A549 treated with AZD9567 at 1 μM for 4 hours (cell line): ENCODE results near the gene SMDT1. TPM values are rescaled to one million over a fixed set of nuclear protein-coding genes. Genes with fewer than 3 reads are reported as not detected.

Source experiments
- total RNA-seq: library from RNA; stranded (reverse); fragments of 200-300 nt; extraction: Qiagen RNA extraction; gene quantifications from 5 replicates; pipeline ENCODE4 v1.2.3, GENCODE V29; 2022; ENCODE audit not compliant: insufficient read depth

SMDT1 gene, protein sequence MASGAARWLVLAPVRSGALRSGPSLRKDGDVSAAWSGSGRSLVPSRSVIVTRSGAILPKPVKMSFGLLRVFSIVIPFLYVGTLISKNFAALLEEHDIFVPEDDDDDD
- 28.5 to 45.4 TPM (median 41.9 TPM) in 5 replicates for total RNA-seq

DNA sequence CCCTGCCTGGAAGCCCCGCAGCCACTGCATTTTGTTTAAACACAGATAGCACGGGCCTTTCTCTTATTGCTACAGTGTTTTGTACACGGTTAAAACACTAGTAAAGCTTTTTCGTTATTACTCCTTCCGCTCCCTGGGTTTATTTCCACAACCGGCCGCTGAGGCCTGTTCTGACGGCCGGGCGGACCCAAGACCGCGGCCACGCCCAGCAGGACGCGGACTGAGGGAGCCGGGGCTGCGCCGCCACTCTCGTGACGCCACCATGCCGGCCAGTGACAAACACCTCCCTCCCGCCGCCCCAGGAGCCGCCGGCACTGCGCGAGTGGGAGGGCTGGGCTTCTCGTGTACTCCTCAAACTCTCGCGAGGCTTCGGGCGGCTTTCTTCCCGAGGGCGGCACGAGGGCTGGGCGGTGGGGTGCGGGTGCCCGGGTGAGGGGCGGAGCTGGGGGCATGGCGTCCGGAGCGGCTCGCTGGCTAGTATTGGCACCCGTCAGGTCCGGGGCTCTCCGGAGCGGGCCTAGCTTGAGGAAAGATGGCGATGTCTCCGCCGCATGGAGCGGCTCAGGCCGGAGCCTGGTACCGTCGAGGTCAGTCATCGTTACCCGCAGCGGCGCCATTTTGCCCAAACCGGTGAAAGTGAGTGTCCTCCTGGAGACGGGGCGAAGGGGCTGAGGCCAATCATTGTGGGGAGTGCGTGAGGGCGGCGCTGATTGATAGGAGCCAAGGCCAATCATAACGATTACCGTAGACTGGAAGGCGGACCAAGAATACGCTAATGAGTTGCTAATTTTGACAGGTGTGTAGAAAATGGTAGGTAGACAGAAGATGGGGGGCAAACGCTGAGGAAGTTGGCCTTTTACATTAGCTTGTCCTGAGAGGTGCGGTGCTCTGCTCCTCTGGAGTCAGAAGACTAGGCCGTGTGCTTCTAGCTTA, at the start of gene SMDT1:
TSS of gene SMDT1 (plus strand) at position 382 of the 933 bp plus-strand sequence. CDS start at position 451, 69 bp downstream.

GRCh38 chr22:42070517-42071422, 8.7 kb upstream of the SMDT1 start, which contains the start of gene NAGA:
Gene NAGA (minus strand): TSS chr22:42070812. CDS start chr22:42070297, 515 bp downstream.

DNA sequence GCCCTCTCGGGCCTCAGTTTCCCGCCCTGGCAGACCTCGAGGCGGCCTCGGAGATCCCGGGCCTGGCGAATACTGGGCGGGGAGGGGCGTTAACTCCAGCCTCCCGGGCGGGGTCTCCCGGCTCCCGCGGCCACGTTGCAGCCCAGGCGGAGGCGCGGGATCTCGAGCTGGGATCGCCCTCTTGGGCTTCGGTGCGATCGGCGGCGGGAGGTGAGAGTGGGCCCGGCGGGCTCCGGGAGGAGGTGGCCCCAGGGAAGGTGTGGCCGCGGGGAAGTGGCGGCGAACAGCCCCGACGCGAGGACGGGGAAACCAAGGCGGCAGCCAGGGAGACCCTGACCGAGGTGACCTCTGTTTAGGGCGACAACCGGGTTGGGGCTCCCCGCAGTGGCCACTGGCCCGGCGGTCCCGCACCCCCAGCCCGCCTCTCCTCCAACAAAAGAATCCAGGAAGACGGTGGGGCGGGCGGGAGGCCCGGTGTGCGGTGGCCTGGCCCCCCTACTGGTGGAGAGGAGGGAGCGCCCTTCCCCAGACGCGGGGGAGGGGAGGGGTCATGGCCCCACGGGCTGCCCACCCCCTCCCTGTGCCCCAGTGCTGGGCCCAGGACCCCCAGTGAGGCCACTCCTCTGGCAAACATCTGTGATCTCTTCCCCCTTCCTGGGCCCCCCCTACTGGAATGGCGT, 5.2 kb upstream of the SMDT1 start, which contains the start of gene PHETA2:
TSS of gene PHETA2 (plus strand) at position 117 of the 680 bp plus-strand sequence. CDS start 3,046 bp downstream, outside the sequence.

DNA sequence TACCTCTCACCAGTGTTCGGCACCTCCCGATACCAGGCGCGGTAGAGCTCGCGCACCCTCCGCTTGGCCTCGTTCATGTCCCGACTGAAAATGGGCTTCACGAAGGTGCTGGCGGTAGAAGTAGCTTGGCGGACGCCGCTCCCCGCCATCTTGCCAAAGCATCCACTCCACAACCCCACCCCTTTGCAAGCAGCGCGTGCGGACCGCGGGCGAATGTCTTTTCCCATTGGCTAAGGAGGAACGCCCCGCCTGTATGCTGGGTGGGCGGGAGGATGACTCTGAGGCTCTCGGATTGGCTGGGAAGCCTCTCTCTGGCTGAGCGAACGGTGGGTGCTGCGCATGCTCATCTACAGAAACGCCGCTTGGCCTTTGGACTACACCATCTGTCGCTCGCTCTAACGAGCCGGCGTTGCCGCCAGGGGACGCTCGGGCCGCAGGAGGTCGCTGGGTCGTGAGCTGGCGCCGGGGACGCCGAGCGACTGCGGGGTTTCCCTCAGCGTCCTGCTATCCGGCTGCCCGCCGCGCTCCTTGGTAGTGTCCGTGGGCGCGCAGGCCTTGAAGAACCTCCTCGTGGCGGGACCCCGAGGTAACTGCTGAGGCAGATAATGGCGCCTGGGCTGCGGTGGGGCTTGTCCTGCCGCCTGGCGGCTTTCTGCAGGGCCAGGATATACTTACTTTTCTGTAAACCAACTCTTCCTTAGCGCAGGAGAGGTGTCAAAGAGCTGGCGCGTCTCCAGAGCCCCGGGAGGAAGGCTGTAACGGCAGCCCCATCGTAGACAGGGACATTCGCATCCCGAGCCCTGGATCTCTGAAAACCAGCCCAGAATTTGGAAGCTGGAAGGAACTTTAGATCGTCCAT, 11.3 kb downstream of the SMDT1 start, which contains the start of gene NDUFA6:
TSS of gene NDUFA6 (minus strand) at position 177 of the 859 bp plus-strand sequence. CDS start at position 149, 28 bp downstream.

DNA sequence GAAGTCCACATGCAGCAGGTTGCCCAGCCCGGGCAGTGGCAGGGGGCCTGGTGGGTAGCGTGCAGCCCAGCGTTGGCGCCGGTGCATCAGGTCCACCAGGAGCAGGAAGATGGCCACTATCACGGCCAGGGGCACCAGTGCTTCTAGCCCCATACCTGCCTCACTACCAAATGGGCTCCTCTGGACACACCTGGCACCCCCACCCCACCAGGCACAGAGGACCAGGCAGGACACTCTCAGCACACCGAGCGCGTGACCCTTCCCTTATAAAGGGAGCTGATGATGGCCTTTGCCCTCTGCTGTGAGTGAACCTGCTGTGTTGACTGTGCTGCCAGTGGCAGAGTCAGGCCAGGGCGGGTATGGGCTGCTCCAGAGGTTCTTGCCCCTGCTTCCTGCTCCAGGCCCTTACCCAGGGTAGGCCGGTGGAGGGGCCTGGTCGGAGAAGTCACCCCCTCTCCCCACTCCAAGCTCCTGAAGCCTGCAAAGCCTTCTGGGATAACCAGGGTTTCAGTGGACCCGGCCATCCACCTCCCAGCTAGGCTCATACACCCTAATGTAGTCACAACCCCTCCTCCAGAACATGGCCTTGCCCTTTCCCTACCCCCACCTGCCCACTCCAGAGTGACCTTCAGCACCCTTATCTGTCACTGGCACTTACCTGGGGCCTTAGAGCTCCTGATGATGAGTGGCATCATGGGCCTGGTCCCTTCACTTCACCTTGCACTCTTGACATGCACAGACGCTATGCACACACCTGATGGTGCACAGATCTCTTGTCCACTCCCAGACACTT, 51.3 kb downstream of the SMDT1 start, which contains the start of gene CYP2D6:
TSS of gene CYP2D6 (minus strand) at position 172 of the 793 bp plus-strand sequence. CDS start at position 153, 19 bp downstream.

Other genes with a start within 250 kb of the SMDT1 start
- 21.9 to 30.8 TPM (median 28.3 TPM) in 5 replicates for gene SREBF2, start 246.6 kb upstream of the SMDT1 start, total RNA-seq
- gene SHISA8, start 164.6 kb upstream of the SMDT1 start, total RNA-seq, result 0.19 to 0.31 TPM (median 0.25 TPM) in 4 of 5 replicates, not detected in the other
- gene TNFRSF13C, start 152.9 kb upstream of the SMDT1 start, total RNA-seq, result 0.23 to 0.32 TPM (median 0.25 TPM) in 4 of 5 replicates, not detected in the other
- gene CENPM, start 132.5 kb upstream of the SMDT1 start, total RNA-seq, result 34.6 to 42.1 TPM (median 35.3 TPM) in 5 replicates
- gene SEPTIN3, start 110.3 kb upstream of the SMDT1 start, total RNA-seq, result 0.91 to 1.2 TPM (median 1.1 TPM) in 5 replicates
- 0.09 to 0.11 TPM (median 0.10 TPM) in 3 of 5 replicates, not detected in the others for gene WBP2NL, start 80.9 kb upstream of the SMDT1 start, total RNA-seq
- 6.5 to 10.3 TPM (median 7.2 TPM) in 5 replicates for gene NAGA, start 8.9 kb upstream of the SMDT1 start, total RNA-seq
- not detected in 5 replicates for gene PHETA2, start 5.5 kb upstream of the SMDT1 start, total RNA-seq
- 65.6 to 71.4 TPM (median 68.9 TPM) in 5 replicates for gene NDUFA6, start 11.1 kb downstream of the SMDT1 start, total RNA-seq
- gene CYP2D6, start 51.1 kb downstream of the SMDT1 start, total RNA-seq, result 0.55 to 0.77 TPM (median 0.68 TPM) in 4 of 5 replicates, not detected in the other
- gene TCF20, start 191.0 kb downstream of the SMDT1 start, total RNA-seq, result 11.1 to 14.3 TPM (median 13.3 TPM) in 5 replicates